Stimulated activated naive CD8-positive, alpha-beta T cell treated with anti-CD3 and anti-CD28 coated beads, Interleukin-15, amount 100 ng/mL, for 72 hours (primary cell): Measurements from ENCODE around the gene ZNF791.
"Not testable (repeated sequence)": the region's sequence is repeated elsewhere in the genome, so short reads cannot be mapped to it uniquely, and the experiment has no call there.

Experiments
- ATAC-seq: fragments of 150-1000 bp; cut with Tn5 transposase; 2 replicates; pipeline ENCODE4 v1.10.0; 2021; ENCODE audit warnings: mild to moderate bottlenecking, moderate library complexity
- DNase-seq, 2 donors: peaks; one replicate each; pipeline ENCODE4 v3.0.0; 2021 to 2022
- H3K27ac Mint-ChIP-seq, 2 donors: one replicate each; pipeline ENCODE4 v1.8.0; 2022; ENCODE audit warnings: mild to moderate bottlenecking in 2 of 2, mixed read lengths in 2 of 2, moderate library complexity in 2 of 2
- H3K27me3 Mint-ChIP-seq: one replicate; pipeline ENCODE4 v1.8.0; 2022; ENCODE audit warnings: mixed read lengths
- H3K4me1 Mint-ChIP-seq: one replicate; pipeline ENCODE4 v1.8.0; 2022; ENCODE audit warnings: mild to moderate bottlenecking, mixed read lengths
- H3K4me3 Mint-ChIP-seq, 2 donors: one replicate each; pipeline ENCODE4 v1.8.0; 2022; ENCODE audit warnings: mild to moderate bottlenecking in 2 of 2, mixed read lengths in 2 of 2, moderate library complexity in 1 of 2
- H3K9me3 Mint-ChIP-seq, 2 donors: one replicate each; pipeline ENCODE4 v1.8.0; 2022; ENCODE audit warnings: mixed read lengths in 2 of 2

ZNF791 gene

GRCh38 chr19:12621253-12622024, 10.7 kb downstream of the ZNF791 start:
- DNase-seq, H3K27ac Mint-ChIP-seq, H3K9me3 Mint-ChIP-seq, ATAC-seq, H3K27me3 Mint-ChIP-seq, H3K4me3 Mint-ChIP-seq: not testable (repeated sequence)
- peaks cover 15% of the 10 kb centered on the region for H3K4me1 Mint-ChIP-seq

GRCh38 chr19:12623361-12624031, 12.8 kb downstream of the ZNF791 start:
- peaks cover 7% of the 10 kb centered on the region for H3K4me1 Mint-ChIP-seq
- H3K9me3 Mint-ChIP-seq: peaks cover 8% of the 10 kb centered on the region in 2 donors
- ATAC-seq: no peak
- no peak overlapping the region for H3K4me3 Mint-ChIP-seq
- DNase-seq: no peak
- H3K27me3 Mint-ChIP-seq: no peaks in the 10 kb centered on the region
- H3K27ac Mint-ChIP-seq: no peak overlapping the region

- Mint-ChIP-seq H3K4me1 (peaks cover 5% of the 10 kb centered on the region), H3K9me3 (peaks cover 14 to 17% of the 10 kb centered on the region in 2 donors), H3K4me3 (no peak overlapping the region), H3K27me3 (no peaks in the 10 kb centered on the region), H3K27ac (peak overlapping the region in 1 of 2 donors; percentile 82)
- ATAC-seq (peak; percentile 37), DNase-seq (no peak)
These were observed 16.2 kb downstream of the ZNF791 start for GRCh38 chr19:12626958-12627357.

- no peak for DNase-seq
- H3K9me3 Mint-ChIP-seq: peaks cover 14 to 17% of the 10 kb centered on the region in 2 donors
- H3K27ac Mint-ChIP-seq: no peak overlapping the region
These were observed 17.6 kb downstream of the ZNF791 start for GRCh38 chr19:12628040-12629022.

GRCh38 chr19:12629215-12629614, 18.5 kb downstream of the ZNF791 start:
- Mint-ChIP-seq H3K27ac (no peak overlapping the region), H3K27me3 (no peaks in the 10 kb centered on the region), H3K9me3 (peaks cover 14 to 17% of the 10 kb centered on the region in 2 donors), H3K4me3 (no peak overlapping the region), H3K4me1 (peaks cover 5% of the 10 kb centered on the region)
- ATAC-seq (no peak), DNase-seq (no peak)

More at GRCh38 chr19:12628040-12629022, 17.6 kb downstream of the ZNF791 start:
- H3K4me1 Mint-ChIP-seq: peaks cover 5% of the 10 kb centered on the region
- no peak overlapping the region for H3K4me3 Mint-ChIP-seq
- H3K27me3 Mint-ChIP-seq: no peaks in the 10 kb centered on the region
- no peak for ATAC-seq

GRCh38 chr19:12636631-12637030, 25.9 kb downstream of the ZNF791 start:
- Mint-ChIP-seq H3K9me3 (no peaks in the 10 kb centered on the region), H3K27ac (peak overlapping the region in 1 of 2 donors; percentile 25), H3K4me1 (peaks cover 43% of the 10 kb centered on the region), H3K4me3 (no peak overlapping the region), H3K27me3 (no peaks in the 10 kb centered on the region)
- no peak for DNase-seq
- ATAC-seq: no peak

GRCh38 chr19:12638611-12639182, 28.0 kb downstream of the ZNF791 start:
- H3K4me1 Mint-ChIP-seq: peaks cover 43% of the 10 kb centered on the region
- ATAC-seq: no peak
- no peak for DNase-seq
- no peak overlapping the region for H3K4me3 Mint-ChIP-seq
- H3K9me3 Mint-ChIP-seq: no peaks in the 10 kb centered on the region
- H3K27ac Mint-ChIP-seq: no peak overlapping the region
- H3K27me3 Mint-ChIP-seq: no peaks in the 10 kb centered on the region

GRCh38 chr19:12639901-12640613, 29.3 kb downstream of the ZNF791 start:
- Mint-ChIP-seq H3K27ac (peak overlapping the region; percentile 15 to 90), H3K4me1 (peaks cover 41% of the 10 kb centered on the region), H3K27me3 (no peaks in the 10 kb centered on the region), H3K9me3 (no peaks in the 10 kb centered on the region), H3K4me3 (peak overlapping the region; percentile 80 to 87)
- peak; percentile 82 to 91 for DNase-seq
- ATAC-seq: peak; percentile 97

GRCh38 chr19:12641456-12641855, 30.7 kb downstream of the ZNF791 start:
- ATAC-seq: no peak
- Mint-ChIP-seq H3K27ac (no peak overlapping the region), H3K27me3 (no peaks in the 10 kb centered on the region), H3K4me3 (peak overlapping the region in 1 of 2 donors; percentile 0), H3K4me1 (peaks cover 29% of the 10 kb centered on the region), H3K9me3 (no peaks in the 10 kb centered on the region)
- DNase-seq: no peak

- H3K27ac Mint-ChIP-seq: no peak overlapping the region
- no peak for ATAC-seq
- no peak overlapping the region for H3K4me3 Mint-ChIP-seq
These were observed 31.8 kb downstream of the ZNF791 start for GRCh38 chr19:12642506-12642905.

GRCh38 chr19:12643716-12644115, 33.0 kb downstream of the ZNF791 start:
- Mint-ChIP-seq H3K4me1 (peaks cover 36% of the 10 kb centered on the region), H3K27ac (peak overlapping the region in 1 of 2 donors; percentile 65)
- DNase-seq, H3K9me3 Mint-ChIP-seq, H3K27me3 Mint-ChIP-seq, H3K4me3 Mint-ChIP-seq, ATAC-seq: not testable (repeated sequence)

More at GRCh38 chr19:12642506-12642905, 31.8 kb downstream of the ZNF791 start:
- DNase-seq: no peak
- Mint-ChIP-seq H3K4me1 (peaks cover 27% of the 10 kb centered on the region), H3K9me3 (no peaks in the 10 kb centered on the region), H3K27me3 (no peaks in the 10 kb centered on the region)

- Mint-ChIP-seq H3K27me3 (no peaks in the 10 kb centered on the region), H3K9me3 (no peaks in the 10 kb centered on the region), H3K4me3 (no peak overlapping the region), H3K4me1 (peaks cover 23% of the 10 kb centered on the region), H3K27ac (peak overlapping the region in 1 of 2 donors; percentile 15)
- ATAC-seq (no peak), DNase-seq (no peak)
These were observed 35.8 kb downstream of the ZNF791 start for GRCh38 chr19:12646551-12646950.

GRCh38 chr19:12647047-12647446, 36.3 kb downstream of the ZNF791 start:
- peaks cover 23% of the 10 kb centered on the region for H3K4me1 Mint-ChIP-seq
- peak overlapping the region in 1 of 2 donors; percentile 15 for H3K27ac Mint-ChIP-seq
- H3K9me3 Mint-ChIP-seq: no peaks in the 10 kb centered on the region
- ATAC-seq (peak; percentile 17), DNase-seq (no peak)
- H3K27me3 Mint-ChIP-seq: no peaks in the 10 kb centered on the region
- no peak overlapping the region for H3K4me3 Mint-ChIP-seq

GRCh38 chr19:12647490-12648071, 36.9 kb downstream of the ZNF791 start:
- Mint-ChIP-seq H3K27ac (no peak overlapping the region), H3K4me3 (no peak overlapping the region), H3K4me1 (peaks cover 23% of the 10 kb centered on the region), H3K9me3 (no peaks in the 10 kb centered on the region), H3K27me3 (no peaks in the 10 kb centered on the region)
- ATAC-seq (peak; percentile 69), DNase-seq (peak in 1 of 2 donors; percentile 42)
